HEK293T (cell line): Measurements from ENCODE around the gene NMT2.

Experiments
- ARNT ChIP-seq: fragments of 450-650 bp; IDR thresholded peaks from 2 replicates; pipeline ENCODE4 v1.6.1; 2017; ENCODE audit warnings: mild to moderate bottlenecking
- BHLHE40 ChIP-seq: fragments of 450-650 bp; IDR thresholded peaks from 2 replicates; pipeline ENCODE4 v1.6.1; 2016; ENCODE audit warnings: mild to moderate bottlenecking, moderate library complexity, borderline replicate concordance
- FOXM1 ChIP-seq: fragments of 450-650 bp; IDR thresholded peaks from 2 replicates; pipeline ENCODE4 v1.6.1; 2017; ENCODE audit warnings: mild to moderate bottlenecking, borderline replicate concordance
- LEF1 ChIP-seq: fragments of 450-650 bp; IDR thresholded peaks from 2 replicates; pipeline ENCODE4 v1.6.1; 2017; ENCODE audit warnings: mild to moderate bottlenecking, borderline replicate concordance
- SP1 ChIP-seq: fragments of 450-650 bp; IDR thresholded peaks from 2 replicates; pipeline ENCODE4 v1.6.1; 2017
- SUZ12 ChIP-seq: fragments of 450-650 bp; IDR thresholded peaks from 2 replicates; pipeline ENCODE4 v1.6.1; 2016; ENCODE audit warnings: mild to moderate bottlenecking
- TF ChIP-seq, protein P1 (sequence below): fragments of 450-650 bp; IDR thresholded peaks from 2 replicates; pipeline ENCODE4 v1.6.1; 2016

DNA sequence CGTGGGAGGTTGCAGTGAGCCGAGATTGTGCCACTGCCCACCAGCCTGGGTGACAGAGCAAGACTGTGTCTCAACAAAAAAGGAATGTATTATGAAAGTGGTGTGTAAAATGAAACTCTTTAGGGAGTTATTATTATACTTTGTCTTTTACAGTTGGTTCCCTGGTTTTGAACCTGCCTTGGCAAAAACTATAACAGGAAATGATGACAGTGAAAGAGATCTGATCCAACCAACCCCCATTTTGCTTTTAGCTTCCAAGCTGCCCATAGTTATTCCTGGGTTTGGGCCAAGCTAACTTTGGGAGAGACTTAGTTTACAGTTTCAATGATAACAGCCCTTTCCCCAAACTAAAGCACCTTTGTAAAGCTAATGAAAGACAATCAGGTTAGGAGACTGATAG is 34.1 kb upstream of the NMT2 start:
- TF ChIP-seq SP1 (no peak), FOXM1 (no peak), SUZ12 (no peak), LEF1 (no peak), BHLHE40 (no peak), ARNT (no peak)
- TF ChIP-seq, protein P1, sequence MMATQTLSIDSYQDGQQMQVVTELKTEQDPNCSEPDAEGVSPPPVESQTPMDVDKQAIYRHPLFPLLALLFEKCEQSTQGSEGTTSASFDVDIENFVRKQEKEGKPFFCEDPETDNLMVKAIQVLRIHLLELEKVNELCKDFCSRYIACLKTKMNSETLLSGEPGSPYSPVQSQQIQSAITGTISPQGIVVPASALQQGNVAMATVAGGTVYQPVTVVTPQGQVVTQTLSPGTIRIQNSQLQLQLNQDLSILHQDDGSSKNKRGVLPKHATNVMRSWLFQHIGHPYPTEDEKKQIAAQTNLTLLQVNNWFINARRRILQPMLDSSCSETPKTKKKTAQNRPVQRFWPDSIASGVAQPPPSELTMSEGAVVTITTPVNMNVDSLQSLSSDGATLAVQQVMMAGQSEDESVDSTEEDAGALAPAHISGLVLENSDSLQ: no peak
